Measurements from ENCODE around the gene DENND1C.

DNA sequence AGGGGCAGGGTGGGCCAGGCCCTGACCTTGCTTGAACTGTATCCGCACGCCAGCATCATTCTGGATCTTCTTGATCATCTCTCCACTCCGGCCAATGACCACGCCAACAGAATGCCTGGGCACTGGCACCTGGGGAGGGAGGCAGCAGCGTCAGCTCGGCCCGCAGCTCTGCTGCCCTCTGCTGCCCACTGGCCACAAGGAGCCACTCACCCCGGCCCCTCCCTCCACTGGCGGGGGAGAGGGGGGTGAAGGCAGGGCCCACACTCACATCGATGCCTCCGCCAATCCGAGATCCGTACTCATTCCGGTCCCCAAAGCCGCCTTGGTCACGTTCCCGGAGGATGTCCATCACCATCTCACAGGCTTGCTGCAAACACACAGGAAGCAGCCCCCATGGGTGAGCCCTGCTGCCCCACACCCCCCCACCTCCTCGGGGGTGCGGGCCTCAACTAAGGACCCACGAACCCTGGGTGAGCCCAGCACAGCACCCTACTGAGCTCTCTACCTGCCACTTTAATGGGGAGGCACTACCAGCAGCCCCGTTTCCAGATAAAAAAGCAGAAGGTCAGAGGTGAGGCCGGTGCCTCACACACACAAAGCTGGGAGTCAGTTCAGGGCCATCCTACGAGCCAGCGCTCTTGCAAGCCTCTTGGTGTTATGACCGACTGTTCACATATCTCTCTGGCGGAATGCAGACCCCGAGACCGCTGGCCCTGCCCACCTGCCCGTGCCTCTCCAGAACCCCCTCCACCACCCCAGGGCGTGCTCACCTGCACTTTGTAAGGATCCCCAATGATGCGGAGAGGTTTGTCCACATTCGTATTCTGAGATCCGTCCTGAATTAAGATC lies 63.6 kb downstream of the DENND1C start:
- TF ChIP-seq, protein P1, sequence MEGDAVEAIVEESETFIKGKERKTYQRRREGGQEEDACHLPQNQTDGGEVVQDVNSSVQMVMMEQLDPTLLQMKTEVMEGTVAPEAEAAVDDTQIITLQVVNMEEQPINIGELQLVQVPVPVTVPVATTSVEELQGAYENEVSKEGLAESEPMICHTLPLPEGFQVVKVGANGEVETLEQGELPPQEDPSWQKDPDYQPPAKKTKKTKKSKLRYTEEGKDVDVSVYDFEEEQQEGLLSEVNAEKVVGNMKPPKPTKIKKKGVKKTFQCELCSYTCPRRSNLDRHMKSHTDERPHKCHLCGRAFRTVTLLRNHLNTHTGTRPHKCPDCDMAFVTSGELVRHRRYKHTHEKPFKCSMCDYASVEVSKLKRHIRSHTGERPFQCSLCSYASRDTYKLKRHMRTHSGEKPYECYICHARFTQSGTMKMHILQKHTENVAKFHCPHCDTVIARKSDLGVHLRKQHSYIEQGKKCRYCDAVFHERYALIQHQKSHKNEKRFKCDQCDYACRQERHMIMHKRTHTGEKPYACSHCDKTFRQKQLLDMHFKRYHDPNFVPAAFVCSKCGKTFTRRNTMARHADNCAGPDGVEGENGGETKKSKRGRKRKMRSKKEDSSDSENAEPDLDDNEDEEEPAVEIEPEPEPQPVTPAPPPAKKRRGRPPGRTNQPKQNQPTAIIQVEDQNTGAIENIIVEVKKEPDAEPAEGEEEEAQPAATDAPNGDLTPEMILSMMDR (IDR thresholded peaks at IDR 0.05) = peak in 3 of 6 experiments; percentile 32 to 42 (median 35)
- TF ChIP-seq POLR2A (IDR thresholded peaks at IDR 0.05) = no peak
